GM12878 (cell line): ENCODE measurements around the gene MYO10. TPM values are rescaled to one million over a fixed set of nuclear protein-coding genes. Genes with fewer than 3 reads are reported as not detected.

Source experiments
- ATAC-seq: fragments of 200-7000 bp; cut with Tn5 transposase; 3 replicates; pipeline ENCODE4 v1.9.1; 2020; ENCODE audit warnings: mild to moderate bottlenecking, moderate library complexity
- BruUV-seq: library from RNA; stranded (reverse); fragments of 400-500 nt; replicated peaks from 2 replicates; lab custom pipeline; 2021; lab: Mats Ljungman, UMichigan
- CTCF ChIA-PET: fragments of 300-600 bp; sonication (Branson Sonifier 250); formaldehyde crosslinking; extraction: SDS; loops from one replicate; lab custom pipeline; 2021; ENCODE audit warnings: inconsistent platforms; lab: Yijun Ruan, JAX
- POLR2A ChIA-PET: fragments of 350-600 bp; formaldehyde crosslinking; extraction: SDS; loops from one replicate; lab custom pipeline; 2021; ENCODE audit warnings: inconsistent platforms; lab: Charles Lee
- RAD21 ChIA-PET: fragments of 300-600 bp; sonication (Branson Sonifier 250); formaldehyde crosslinking; loops from one replicate; lab custom pipeline; 2023; ENCODE audit warnings: antibody characterized with exemption; ENCODE audit not compliant: unreplicated experiment; lab: Charles Lee
- SMC1A ChIA-PET: fragments of 300-600 bp; sonication (Branson Sonifier 250); formaldehyde crosslinking; loops from one replicate; lab custom pipeline; 2023; ENCODE audit not compliant: unreplicated experiment, uncharacterized antibody; lab: Charles Lee
- DNase-seq: peaks from one replicate; pipeline ENCODE4 v3.0.0-alpha.2; 2011; ENCODE audit warnings: low read depth, low spot score
- FAIRE-seq: peaks from 3 replicates; lab custom pipeline; 2011; peaks lifted over from hg19 to GRCh38; lab: Jason Lieb, UNC
- H2AFZ ChIP-seq: 2 replicates; pipeline ENCODE4 v1.6.0; 2011; ENCODE audit warnings: low read depth, low read length, control low read depth; ENCODE audit not compliant: control insufficient read depth
- H3K27ac ChIP-seq: 2 replicates; pipeline ENCODE4 v1.5.1; 2011; ENCODE audit warnings: control low read depth; ENCODE audit not compliant: control insufficient read depth, insufficient read depth
- H3K27me3 ChIP-seq, 2 experiments: replicated peaks in 1 of 2; 2 replicates each; pipeline versions ENCODE4 v1.6.0 to v1.6.1; 2011; ENCODE audit warnings: low read length in 1 of 2; ENCODE audit not compliant: control insufficient read depth in 2 of 2, insufficient read depth in 2 of 2
- H3K36me3 ChIP-seq, 2 experiments: 2 replicates each; pipeline ENCODE4 v1.5.1; 2011; ENCODE audit warnings: low read length in 1 of 2; ENCODE audit not compliant: control insufficient read depth in 2 of 2, insufficient read depth in 2 of 2
- H3K4me1 ChIP-seq: 2 replicates; pipeline ENCODE4 v1.6.1; 2011; ENCODE audit warnings: mild to moderate bottlenecking, low read length, moderate library complexity, mixed read lengths; ENCODE audit not compliant: control insufficient read depth, insufficient read depth
- H3K4me2 ChIP-seq: 2 replicates; pipeline ENCODE4 v1.6.0; 2011; ENCODE audit warnings: control low read depth; ENCODE audit not compliant: control insufficient read depth, insufficient read depth
- H3K4me3 ChIP-seq: fragments of 200-600 bp; sonication (generic); 2 replicates; pipeline ENCODE4 v1.5.1; 2016
- H3K79me2 ChIP-seq: 2 replicates; pipeline ENCODE4 v1.6.0; 2011; ENCODE audit warnings: low read length; ENCODE audit not compliant: control insufficient read depth, insufficient read depth
- H3K9ac ChIP-seq: 2 replicates; pipeline ENCODE4 v1.8.0; 2011; ENCODE audit warnings: low read length, control low read depth, mixed read lengths; ENCODE audit not compliant: control insufficient read depth, insufficient read depth
- H3K9me3 ChIP-seq: replicated peaks from 3 replicates; pipeline ENCODE4 v1.5.1; 2011; ENCODE audit warnings: mild to moderate bottlenecking, low read length; ENCODE audit not compliant: control insufficient read depth, insufficient read depth
- H4K20me1 ChIP-seq: 2 replicates; pipeline ENCODE4 v1.6.0; 2011; ENCODE audit not compliant: control insufficient read depth, insufficient read depth
- ATF7 ChIP-seq: fragments of 450-650 bp; IDR thresholded peaks from 2 replicates; pipeline ENCODE4 v1.6.1; 2016; ENCODE audit warnings: low read depth, mild to moderate bottlenecking
- BCL11A ChIP-seq: IDR thresholded peaks from 2 replicates; pipeline ENCODE4 v1.6.1; 2011; ENCODE audit warnings: low read depth, low read length
- BMI1 ChIP-seq: fragments of 450-650 bp; IDR thresholded peaks from 2 replicates; pipeline ENCODE4 v1.6.1; 2016; ENCODE audit warnings: mild to moderate bottlenecking, moderate library complexity, borderline replicate concordance
- CEBPB ChIP-seq, 2 experiments: fragments of 150-350 bp in 1 of 2; IDR thresholded peaks; 2 replicates each; pipeline ENCODE4 v1.6.1; 2012 to 2014; ENCODE audit warnings: low read depth in 2 of 2, low read length in 2 of 2, borderline replicate concordance in 1 of 2, inconsistent platforms in 1 of 2
- GATAD2B ChIP-seq: fragments of 450-650 bp; conservative IDR thresholded peaks from 2 replicates; pipeline ENCODE4 v1.6.1; 2017; ENCODE audit warnings: low read depth, mild to moderate bottlenecking, moderate library complexity
- HCFC1 ChIP-seq: fragments of 150-350 bp; IDR thresholded peaks from 2 replicates; pipeline ENCODE4 v1.6.1; 2014; ENCODE audit warnings: low read length
- HDAC2 ChIP-seq: fragments of 200-600 bp; sonication (generic); IDR thresholded peaks from 2 replicates; pipeline ENCODE4 v1.6.1; 2017
- KDM1A ChIP-seq: fragments of 200-600 bp; sonication (generic); IDR thresholded peaks from 2 replicates; pipeline ENCODE4 v1.6.1; 2016; ENCODE audit warnings: borderline replicate concordance
- MTA3 ChIP-seq: IDR thresholded peaks from 2 replicates; pipeline ENCODE4 v1.6.1; 2012; ENCODE audit warnings: low read length, inconsistent platforms, borderline replicate concordance
- NR2C2 ChIP-seq: IDR thresholded peaks from 2 replicates; pipeline ENCODE4 v1.6.1; 2011; ENCODE audit warnings: borderline replicate concordance, low read depth; ENCODE audit not compliant: control insufficient read depth, insufficient read length
- NR2F1 ChIP-seq: fragments of 450-650 bp; conservative IDR thresholded peaks from 2 replicates; pipeline ENCODE4 v1.6.1; 2017; ENCODE audit warnings: mild to moderate bottlenecking
- SMAD1 ChIP-seq: fragments of 450-650 bp; IDR thresholded peaks from 2 replicates; pipeline ENCODE4 v1.6.1; 2018; ENCODE audit warnings: mild to moderate bottlenecking, low read depth; ENCODE audit not compliant: partially characterized antibody
- SMC3 ChIP-seq: IDR thresholded peaks from 2 replicates; pipeline ENCODE4 v1.6.1; 2011; ENCODE audit warnings: low read length, improper control_type of control experiment, borderline replicate concordance
- ZZZ3 ChIP-seq: IDR thresholded peaks from 2 replicates; pipeline ENCODE4 v1.6.1; 2011; ENCODE audit warnings: low read depth; ENCODE audit not compliant: control insufficient read depth, insufficient read length
- WGBS: methylation state at CpG from one replicate; pipeline ENCODE4 v1.1.6; 2016; ENCODE audit warnings: low lambda C conversion rate; ENCODE audit not compliant: insufficient replicate concordance, insufficient coverage; ENCODE audit errors: missing lambda C conversion rate; 5-methylcytosine and 5-hydroxymethylcytosine counted together
- in situ Hi-C: fragments of 300-500 bp; cut with MboI; formaldehyde crosslinking; loops from 9 replicates; pipeline ENCODE4 v1.14.3; 2018; ENCODE audit warnings: mixed read lengths
- intact Hi-C: fragments of 100-400 bp; cut with micrococcal nuclease; formaldehyde crosslinking; loops from one replicate; pipeline ENCODE4 v1.14.2; 2022; ENCODE audit not compliant: unreplicated experiment
- polyA plus RNA-seq, 11 experiments: library from polyadenylated mRNA; depleted of rRNA in 4 of 11; unstranded in 6 of 11; stranded (reverse) in 5 of 11; fragments of >200 nt; fragmentation: Nextera tagmentation in 4 of 11; fragmentation: Illumina TruSeq in 1 of 11; extraction: Ambion mirVana in 4 of 11; extraction: Trizol in 1 of 11; gene quantifications; 1 replicate in 1 of 11; 2 replicates in 10 of 11; pipeline versions ENCODE4 v1.2.1 to v1.2.3, GENCODE V29; 2011 to 2016; ENCODE audit warnings: inconsistent platforms in 2 of 11, missing spikeins in 2 of 11, low read depth in 1 of 11
- total RNA-seq, 4 experiments: library from RNA; depleted of rRNA in 3 of 4; stranded (reverse); fragments of >200 nt in 3 of 4; fragmentation: Illumina TruSeq in 1 of 4; extraction: Trizol in 1 of 4; gene quantifications; 2 replicates each; pipeline versions ENCODE4 v1.2.1 to v1.2.3, GENCODE V29; 2013 to 2021
- TF ChIP-seq, protein P1 (sequence below): IDR thresholded peaks from 2 replicates; pipeline ENCODE4 v1.6.1; 2011; ENCODE audit warnings: low read depth, mild to moderate bottlenecking, low read length, moderate library complexity, borderline replicate concordance; ENCODE audit errors: extremely low read depth
- TF ChIP-seq, protein P2 (sequence below): fragments of 450-650 bp; formaldehyde crosslinking; IDR thresholded peaks from 2 replicates; pipeline ENCODE4 v1.4.0; 2020; ENCODE audit warnings: mild to moderate bottlenecking, moderate library complexity

MYO10 gene
- total and polyA plus RNA-seq, 10 of the 15 experiments (the other 5 are each of a cell fraction or from before 2014, with no cell fraction given): 0.02 to 0.77 (median 0.17) TPM

DNA sequence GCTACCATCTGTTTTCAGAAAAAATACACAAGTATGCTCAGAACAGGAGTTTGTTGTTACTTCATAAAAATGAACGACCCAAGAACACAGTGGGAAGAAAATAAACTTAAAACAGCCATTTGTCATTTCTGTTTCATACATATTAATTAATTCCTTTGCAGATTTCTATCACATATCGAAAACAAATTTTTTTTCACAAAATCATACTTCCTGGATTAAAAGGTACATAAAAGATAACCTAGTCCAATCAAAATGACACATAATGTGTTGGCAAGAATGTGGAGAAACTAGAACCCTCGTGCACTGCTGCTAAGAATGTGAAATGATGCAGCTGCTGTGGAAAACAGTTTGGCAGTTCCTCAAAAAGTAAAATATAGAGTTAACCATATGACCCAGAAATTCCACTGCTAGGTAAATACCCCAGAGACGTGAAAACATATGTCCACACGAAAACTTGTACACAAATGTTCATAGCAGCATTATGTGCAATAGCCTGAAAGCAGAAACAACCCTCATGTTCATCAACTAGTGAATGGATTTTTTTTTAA is 46.0 kb downstream of the MYO10 start:
- intact Hi-C loops (no loop called here), in situ Hi-C loops (no loop called here)
- H3K4me1 ChIP-seq: no peaks in the 10 kb centered on the region
- FAIRE-seq: no peak
- H3K4me3 ChIP-seq: no peak overlapping the region
- WGBS: 9% methylated on average over 5 of the region's 5 CpGs
- H3K4me2 ChIP-seq: no peak overlapping the region
- H4K20me1 ChIP-seq: no peaks in the 10 kb centered on the region
- no peaks in the 10 kb centered on the region for H3K27me3 ChIP-seq
- no TSS peak for BruUV-seq
- ChIA-PET CTCF (no interaction called here), SMC1A (no interaction called here), POLR2A (no interaction called here), RAD21 (no interaction called here)
- no peak overlapping the region for H2AFZ ChIP-seq
- H3K9me3 ChIP-seq: no peaks in the 10 kb centered on the region
- no peak for DNase-seq
- TF ChIP-seq ATF7 (no peak), MTA3 (no peak), BCL11A (no peak), HDAC2 (no peak), NR2F1 (no peak), ZZZ3 (no peak), CEBPB (IDR thresholded peaks at IDR 0.05; ENCODE audit: borderline replicate concordance in 1 of 2, low read depth in 2 of 2, low read length in 2 of 2) (no peak), SMC3 (no peak), SMAD1 (no peak), NR2C2 (no peak), KDM1A (no peak), HCFC1 (no peak), GATAD2B (no peak), BMI1 (no peak)
- TF ChIP-seq, protein P1, sequence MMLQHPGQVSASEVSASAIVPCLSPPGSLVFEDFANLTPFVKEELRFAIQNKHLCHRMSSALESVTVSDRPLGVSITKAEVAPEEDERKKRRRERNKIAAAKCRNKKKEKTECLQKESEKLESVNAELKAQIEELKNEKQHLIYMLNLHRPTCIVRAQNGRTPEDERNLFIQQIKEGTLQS: no peak
- TF ChIP-seq, protein P2, sequence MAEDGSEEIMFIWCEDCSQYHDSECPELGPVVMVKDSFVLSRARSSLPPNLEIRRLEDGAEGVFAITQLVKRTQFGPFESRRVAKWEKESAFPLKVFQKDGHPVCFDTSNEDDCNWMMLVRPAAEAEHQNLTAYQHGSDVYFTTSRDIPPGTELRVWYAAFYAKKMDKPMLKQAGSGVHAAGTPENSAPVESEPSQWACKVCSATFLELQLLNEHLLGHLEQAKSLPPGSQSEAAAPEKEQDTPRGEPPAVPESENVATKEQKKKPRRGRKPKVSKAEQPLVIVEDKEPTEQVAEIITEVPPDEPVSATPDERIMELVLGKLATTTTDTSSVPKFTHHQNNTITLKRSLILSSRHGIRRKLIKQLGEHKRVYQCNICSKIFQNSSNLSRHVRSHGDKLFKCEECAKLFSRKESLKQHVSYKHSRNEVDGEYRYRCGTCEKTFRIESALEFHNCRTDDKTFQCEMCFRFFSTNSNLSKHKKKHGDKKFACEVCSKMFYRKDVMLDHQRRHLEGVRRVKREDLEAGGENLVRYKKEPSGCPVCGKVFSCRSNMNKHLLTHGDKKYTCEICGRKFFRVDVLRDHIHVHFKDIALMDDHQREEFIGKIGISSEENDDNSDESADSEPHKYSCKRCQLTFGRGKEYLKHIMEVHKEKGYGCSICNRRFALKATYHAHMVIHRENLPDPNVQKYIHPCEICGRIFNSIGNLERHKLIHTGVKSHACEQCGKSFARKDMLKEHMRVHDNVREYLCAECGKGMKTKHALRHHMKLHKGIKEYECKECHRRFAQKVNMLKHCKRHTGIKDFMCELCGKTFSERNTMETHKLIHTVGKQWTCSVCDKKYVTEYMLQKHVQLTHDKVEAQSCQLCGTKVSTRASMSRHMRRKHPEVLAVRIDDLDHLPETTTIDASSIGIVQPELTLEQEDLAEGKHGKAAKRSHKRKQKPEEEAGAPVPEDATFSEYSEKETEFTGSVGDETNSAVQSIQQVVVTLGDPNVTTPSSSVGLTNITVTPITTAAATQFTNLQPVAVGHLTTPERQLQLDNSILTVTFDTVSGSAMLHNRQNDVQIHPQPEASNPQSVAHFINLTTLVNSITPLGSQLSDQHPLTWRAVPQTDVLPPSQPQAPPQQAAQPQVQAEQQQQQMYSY (CRISPR knock-in tag): no peak
- no peaks in the 10 kb centered on the region for H3K36me3 ChIP-seq
- ATAC-seq: peak; percentile 21
- no peaks in the 10 kb centered on the region for H3K79me2 ChIP-seq
- no peak overlapping the region for H3K9ac ChIP-seq
- no peak overlapping the region for H3K27ac ChIP-seq
